Fibroblast of lung (primary cell): ENCODE results near the gene DNMT3L.

Experiments
- EZH2 ChIP-seq: IDR thresholded peaks from 2 replicates; pipeline ENCODE4 v1.5.1; 2012; ENCODE audit warnings: low read length, control low read depth, mild to moderate bottlenecking; ENCODE audit errors: missing control alignments
- TF ChIP-seq, protein P1 (sequence below), 2 donors: IDR thresholded peaks in 1 of 2; conservative IDR thresholded peaks in 1 of 2; 1 replicate in 1 of 2; 2 replicates in 1 of 2; pipeline ENCODE4 v1.5.1; 2011 to 2012; ENCODE audit warnings: low read length in 2 of 2, control low read depth in 1 of 2, inconsistent platforms in 1 of 2, low read depth in 1 of 2, mild to moderate bottlenecking in 1 of 2

DNA sequence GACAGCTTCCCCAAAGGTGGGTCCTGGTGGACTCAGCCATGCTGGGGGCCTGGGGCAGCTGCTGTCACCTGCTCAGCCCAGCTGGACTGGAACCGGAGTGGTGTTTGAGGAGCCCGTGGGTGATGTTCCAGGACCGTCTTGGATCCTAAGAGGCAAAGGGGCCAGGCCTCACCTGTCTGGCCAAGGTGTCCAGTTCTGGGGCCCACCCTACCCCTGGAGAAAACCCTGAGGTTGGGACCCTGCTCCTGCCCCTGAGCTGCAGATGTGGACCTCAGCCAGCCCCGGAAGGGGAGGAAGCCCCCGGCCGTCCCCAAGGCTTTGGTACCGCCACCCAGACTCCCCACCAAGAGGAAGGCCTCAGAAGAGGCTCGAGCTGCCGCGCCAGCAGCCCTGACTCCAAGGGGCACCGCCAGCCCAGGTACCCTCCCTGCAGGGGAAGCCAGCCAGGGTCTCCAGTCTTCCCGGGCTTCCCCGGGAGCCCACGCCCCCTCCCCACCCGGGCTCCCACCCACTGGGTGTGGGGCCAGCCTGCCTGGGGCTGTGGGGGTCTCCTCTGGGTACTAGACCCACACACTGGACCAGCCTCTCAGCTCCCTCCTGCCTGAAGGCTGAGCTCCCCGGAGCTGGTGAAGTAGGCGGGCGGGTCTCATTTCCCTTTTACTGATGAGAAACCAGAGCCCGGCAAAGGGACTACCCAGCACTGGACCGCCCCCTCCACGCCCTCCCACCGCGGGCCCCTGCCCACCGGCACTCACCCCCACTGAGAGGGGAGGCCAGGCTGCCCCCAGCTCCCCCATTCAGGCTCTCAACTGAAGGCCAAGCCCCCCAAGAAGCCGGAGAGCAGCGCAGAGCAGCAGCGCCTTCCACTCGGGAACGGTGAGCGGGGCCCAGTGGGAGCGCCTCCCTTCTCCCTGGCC is 25.3 kb upstream of the DNMT3L start:
- TF ChIP-seq, protein P1, sequence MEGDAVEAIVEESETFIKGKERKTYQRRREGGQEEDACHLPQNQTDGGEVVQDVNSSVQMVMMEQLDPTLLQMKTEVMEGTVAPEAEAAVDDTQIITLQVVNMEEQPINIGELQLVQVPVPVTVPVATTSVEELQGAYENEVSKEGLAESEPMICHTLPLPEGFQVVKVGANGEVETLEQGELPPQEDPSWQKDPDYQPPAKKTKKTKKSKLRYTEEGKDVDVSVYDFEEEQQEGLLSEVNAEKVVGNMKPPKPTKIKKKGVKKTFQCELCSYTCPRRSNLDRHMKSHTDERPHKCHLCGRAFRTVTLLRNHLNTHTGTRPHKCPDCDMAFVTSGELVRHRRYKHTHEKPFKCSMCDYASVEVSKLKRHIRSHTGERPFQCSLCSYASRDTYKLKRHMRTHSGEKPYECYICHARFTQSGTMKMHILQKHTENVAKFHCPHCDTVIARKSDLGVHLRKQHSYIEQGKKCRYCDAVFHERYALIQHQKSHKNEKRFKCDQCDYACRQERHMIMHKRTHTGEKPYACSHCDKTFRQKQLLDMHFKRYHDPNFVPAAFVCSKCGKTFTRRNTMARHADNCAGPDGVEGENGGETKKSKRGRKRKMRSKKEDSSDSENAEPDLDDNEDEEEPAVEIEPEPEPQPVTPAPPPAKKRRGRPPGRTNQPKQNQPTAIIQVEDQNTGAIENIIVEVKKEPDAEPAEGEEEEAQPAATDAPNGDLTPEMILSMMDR (conservative IDR thresholded peaks at IDR 0.05 in 1 of 2, IDR thresholded peaks at IDR 0.05 in 1 of 2; ENCODE audit: low read depth in 1 of 2, low read length in 2 of 2) = no peak
- no peak for TF ChIP-seq EZH2
